Ovary (tissue), 3 donors: ENCODE measurements around the gene NAV2.

Source experiments
- CTCF ChIP-seq, 3 donors: fragments of 450-650 bp in 2 of 3; fragments of 200-600 bp in 1 of 3; IDR thresholded peaks; one replicate each; pipeline versions ENCODE4 v1.5.1 to v1.8.0; 2016 to 2022; ENCODE audit warnings: antibody characterized with exemption in 3 of 3, mild to moderate bottlenecking in 1 of 3
- POLR2A ChIP-seq: fragments of 450-650 bp; IDR thresholded peaks from one replicate; pipeline ENCODE4 v1.6.1; 2017; ENCODE audit warnings: antibody characterized with exemption, mild to moderate bottlenecking, moderate library complexity
- donor health status: DM: no; HTN: no; CAD: no.

- TF ChIP-seq CTCF (IDR thresholded peaks at IDR 0.05): no peak
- no peak for TF ChIP-seq POLR2A
These were observed 352.8 kb downstream of the NAV2 start for GRCh38 chr11:20065406-20065805.
